NB4 (cell line): ENCODE measurements around the gene AQP2.

ENCODE experiments used
- CTCF ChIP-seq: IDR thresholded peaks from one replicate; pipeline ENCODE4 v1.5.1; 2012; ENCODE audit warnings: low read depth, low read length
- MYC ChIP-seq: IDR thresholded peaks from 2 replicates; pipeline ENCODE4 v1.6.1; 2011; ENCODE audit warnings: low read depth, low read length
- POLR2A ChIP-seq: IDR thresholded peaks from 2 replicates; pipeline ENCODE4 v1.6.1; 2011; ENCODE audit warnings: mild to moderate bottlenecking; ENCODE audit not compliant: insufficient read length; ENCODE audit errors: extremely low read depth
- TF ChIP-seq, protein P1 (sequence below): IDR thresholded peaks from 2 replicates; pipeline ENCODE4 v1.6.1; 2011; ENCODE audit warnings: low read depth, low read length

DNA sequence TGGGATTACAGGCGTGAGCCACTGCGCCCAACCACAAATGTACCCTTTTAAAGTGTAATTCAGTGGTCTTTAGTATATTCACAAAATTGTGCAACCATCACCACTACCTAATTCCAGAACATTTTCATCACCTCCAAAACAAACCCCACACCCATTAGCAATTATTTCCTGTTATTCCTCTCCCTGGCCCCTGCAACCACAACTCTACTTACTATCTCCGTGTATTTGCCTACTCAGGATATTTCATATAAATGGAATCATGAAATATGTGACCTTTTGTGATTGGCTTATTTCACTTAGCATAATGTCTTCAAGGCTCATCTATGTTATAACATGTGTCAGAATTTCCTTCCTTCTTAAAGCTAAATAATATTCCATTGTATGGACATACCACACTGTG lies 16.0 kb upstream of the AQP2 start:
- TF ChIP-seq CTCF (no peak), POLR2A (no peak), MYC (no peak)
- TF ChIP-seq, protein P1, sequence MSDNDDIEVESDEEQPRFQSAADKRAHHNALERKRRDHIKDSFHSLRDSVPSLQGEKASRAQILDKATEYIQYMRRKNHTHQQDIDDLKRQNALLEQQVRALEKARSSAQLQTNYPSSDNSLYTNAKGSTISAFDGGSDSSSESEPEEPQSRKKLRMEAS: no peak
